ENCODE data around the gene MIDN. TPM values are rescaled to one million over a fixed set of nuclear protein-coding genes. Genes with fewer than 3 reads are reported as not detected.
A peak's percentile ranks its signal among the peaks of the same experiment; 100 is the strongest.
"Not testable (repeated sequence)": the region's sequence is repeated elsewhere in the genome, so short reads cannot be mapped to it uniquely, and the experiment has no call there.

MIDN gene
- 100 to 1,000 TPM; 202 to 276 TPM for total RNA-seq
- long read RNA-seq, partial matches to known transcripts = 10 of 24 reads
- long read RNA-seq, other reads (novel, unspliced or antisense) = 12 of 24 reads

DNA sequence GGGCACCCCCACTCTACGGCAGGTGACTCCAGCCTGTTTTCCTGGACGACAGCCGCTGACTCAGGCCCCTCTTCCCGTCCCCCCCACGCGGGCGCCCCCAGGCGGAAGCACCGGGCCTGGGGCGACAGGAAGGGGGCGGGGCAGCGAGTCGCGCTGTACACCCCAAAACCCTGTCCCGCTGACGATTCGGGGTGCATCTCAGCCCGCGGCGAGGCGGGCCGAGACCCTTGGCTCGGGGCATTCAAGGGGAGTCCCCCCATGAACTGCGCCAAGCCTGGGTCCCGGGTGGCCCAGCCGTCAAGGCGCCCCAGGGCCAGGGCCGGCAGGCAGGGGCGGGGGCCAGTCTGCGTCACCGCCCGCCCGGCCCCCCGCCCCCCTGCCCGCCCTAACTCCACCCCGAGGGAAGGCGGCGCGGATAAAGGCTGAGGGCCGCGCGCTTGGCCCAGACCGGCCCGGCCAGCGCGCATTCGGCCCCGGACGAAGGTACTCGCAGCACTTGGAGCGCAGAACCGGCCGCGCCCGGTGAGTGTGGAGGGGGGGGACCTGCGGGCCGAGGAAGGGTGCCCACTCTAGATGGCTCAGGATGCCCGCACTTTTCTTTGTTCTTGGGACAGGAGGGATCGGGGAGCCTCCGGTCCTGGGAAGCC is at the start of gene MIDN:
Gene MIDN (plus strand): TSS at position 445 of the 647 bp plus-strand sequence. CDS start 1,714 bp downstream, outside the sequence.
- peak; percentile 82 to 84 for DNase-seq
- intact Hi-C loops (cut with DNase I, micrococcal nuclease) = no loop called here
- peak; percentile 31 for ATAC-seq

DNA sequence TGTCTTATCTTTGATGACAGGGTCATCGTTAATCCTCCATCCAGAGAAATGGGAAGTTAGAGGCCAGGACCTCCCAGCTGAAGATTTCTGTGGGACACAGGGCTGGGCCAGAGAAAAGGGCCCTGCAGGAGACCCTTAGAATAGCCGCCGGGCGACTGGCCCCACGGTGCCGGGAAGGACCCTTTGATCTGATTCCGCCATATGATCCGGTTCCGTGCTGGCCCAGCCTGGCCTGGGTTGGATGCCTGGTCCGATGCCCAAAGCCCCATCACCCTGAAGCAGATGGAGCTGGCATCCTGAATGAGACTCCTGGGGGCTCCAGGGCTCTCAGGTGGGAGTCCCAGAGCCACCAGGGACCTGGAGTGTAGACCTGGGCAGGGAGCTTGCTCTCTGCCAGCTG is 48.9 kb upstream of the MIDN start:
- intact Hi-C loops (cut with DNase I, micrococcal nuclease) = no loop called here

DNA sequence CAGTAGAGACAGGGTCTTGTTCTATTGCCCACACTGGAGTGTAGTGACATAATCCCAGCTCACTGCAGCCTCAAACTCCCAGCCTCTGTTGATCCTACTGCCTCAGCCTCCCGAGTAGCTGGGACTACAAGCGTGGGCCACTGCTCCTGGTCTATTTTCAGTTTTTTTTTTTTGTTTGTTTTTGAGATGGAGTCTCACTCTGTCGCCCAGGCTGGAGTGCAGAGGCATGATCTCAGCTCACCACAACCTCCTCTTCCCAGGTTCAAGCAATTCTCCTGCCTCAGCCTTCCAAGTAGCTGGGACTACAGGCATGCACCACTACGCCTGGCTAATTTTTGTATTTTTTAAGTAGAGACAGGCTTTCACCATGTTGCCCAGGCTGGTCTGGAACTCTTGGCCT is 47.8 kb upstream of the MIDN start:
- DNase-seq; intact Hi-C loops (cut with DNase I, micrococcal nuclease); ATAC-seq: not testable (repeated sequence)

More for the DNA sequence above, 48.9 kb upstream of the MIDN start:
- no peak for DNase-seq
- ATAC-seq = no peak

DNA sequence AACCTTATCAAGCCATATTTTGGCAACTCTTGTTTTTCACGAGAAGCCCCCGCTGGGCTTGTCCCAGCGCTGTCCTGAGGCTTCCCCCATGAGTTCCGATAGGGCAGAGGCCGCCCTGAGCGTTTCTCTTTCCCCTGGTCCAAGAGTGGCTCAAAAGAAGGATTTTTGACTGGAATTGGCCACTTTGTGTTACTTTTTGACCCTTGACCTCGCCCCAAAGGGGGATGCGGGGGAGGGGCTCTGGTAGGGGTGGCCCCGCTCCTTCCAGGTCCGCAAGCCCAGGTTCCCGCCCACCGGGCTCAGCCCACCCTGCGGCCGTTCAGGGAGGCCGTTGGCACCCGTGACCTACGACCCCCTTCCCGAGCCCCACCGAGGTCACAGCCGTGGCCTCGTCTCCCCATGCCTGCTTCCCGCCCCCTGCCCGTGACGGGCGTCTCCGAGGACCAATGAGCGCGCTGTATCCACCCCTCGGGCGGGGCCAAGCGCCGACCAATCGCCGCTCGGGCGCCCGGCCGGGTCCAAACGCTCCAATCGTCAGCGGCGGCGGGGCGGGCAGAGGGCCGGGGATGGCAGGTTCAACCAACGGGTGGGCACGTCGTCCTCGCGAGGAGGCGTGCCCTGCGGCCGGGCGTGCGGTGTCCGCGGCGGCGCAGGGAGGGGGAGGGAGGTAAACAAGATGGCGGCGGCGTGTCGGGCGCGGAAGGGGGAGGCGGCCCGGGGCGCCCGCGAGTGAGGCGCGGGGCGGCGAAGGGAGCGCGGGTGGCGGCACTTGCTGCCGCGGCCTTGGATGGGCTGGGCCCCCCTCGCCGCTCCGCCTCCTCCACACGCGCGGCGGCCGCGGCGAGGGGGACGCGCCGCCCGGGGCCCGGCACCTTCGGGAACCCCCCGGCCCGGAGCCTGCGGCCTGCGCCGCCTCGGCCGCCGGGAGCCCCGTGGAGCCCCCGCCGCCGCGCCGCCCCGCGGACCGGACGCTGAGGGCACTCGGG is 43.0 kb upstream of the MIDN start, which contains the start of gene STK11:
Gene STK11 (plus strand): TSS at position 665 of the 986 bp plus-strand sequence. CDS start 1,136 bp downstream, outside the sequence.
- intact Hi-C loops (cut with DNase I, micrococcal nuclease) = no loop called here
- DNase-seq (peak; percentile 98 to 99), ATAC-seq (peak; percentile 75)

DNA sequence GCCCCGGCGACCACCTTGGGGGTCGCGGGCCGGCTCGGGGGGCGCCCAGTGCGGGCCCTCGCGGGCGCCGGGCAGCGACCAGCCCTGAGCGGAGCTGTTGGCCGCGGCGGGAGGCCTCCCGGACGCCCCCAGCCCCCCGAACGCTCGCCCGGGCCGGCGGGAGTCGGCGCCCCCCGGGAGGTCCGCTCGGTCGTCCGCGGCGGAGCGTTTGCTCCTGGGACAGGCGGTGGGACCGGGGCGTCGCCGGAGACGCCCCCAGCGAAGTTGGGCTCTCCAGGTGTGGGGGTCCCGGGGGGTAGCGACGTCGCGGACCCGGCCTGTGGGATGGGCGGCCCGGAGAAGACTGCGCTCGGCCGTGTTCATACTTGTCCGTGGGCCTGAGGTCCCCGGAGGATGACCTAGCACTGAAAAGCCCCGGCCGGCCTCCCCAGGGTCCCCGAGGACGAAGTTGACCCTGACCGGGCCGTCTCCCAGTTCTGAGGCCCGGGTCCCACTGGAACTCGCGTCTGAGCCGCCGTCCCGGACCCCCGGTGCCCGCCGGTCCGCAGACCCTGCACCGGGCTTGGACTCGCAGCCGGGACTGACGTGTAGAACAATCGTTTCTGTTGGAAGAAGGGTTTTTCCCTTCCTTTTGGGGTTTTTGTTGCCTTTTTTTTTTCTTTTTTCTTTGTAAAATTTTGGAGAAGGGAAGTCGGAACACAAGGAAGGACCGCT is 42.1 kb upstream of the MIDN start:
- intact Hi-C loops (cut with DNase I, micrococcal nuclease) = no loop called here
- ATAC-seq (no peak), DNase-seq (peak in 1 of 2 donors; percentile 50)

DNA sequence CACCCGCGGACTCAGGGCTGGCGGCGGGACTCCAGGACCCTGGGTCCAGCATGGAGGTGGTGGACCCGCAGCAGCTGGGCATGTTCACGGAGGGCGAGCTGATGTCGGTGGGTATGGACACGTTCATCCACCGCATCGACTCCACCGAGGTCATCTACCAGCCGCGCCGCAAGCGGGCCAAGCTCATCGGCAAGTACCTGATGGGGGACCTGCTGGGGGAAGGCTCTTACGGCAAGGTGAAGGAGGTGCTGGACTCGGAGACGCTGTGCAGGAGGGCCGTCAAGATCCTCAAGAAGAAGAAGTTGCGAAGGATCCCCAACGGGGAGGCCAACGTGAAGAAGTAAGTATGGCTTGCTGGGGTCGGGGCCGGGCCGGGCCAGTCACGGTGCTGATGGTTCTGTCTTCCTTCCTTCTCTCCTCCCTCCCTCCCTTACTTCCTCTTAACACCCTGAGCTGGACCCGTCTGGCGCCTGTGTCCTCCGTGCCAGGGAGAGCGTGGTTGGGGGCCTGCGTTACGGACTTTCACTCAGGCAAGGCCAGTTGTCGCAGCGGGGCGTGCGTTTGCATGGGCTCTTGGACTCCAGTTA is 41.4 kb upstream of the MIDN start:
- peak; percentile 15 for ATAC-seq
- intact Hi-C loops (cut with DNase I, micrococcal nuclease) = no loop called here
- DNase-seq = peak in 1 of 2 donors; percentile 64

DNA sequence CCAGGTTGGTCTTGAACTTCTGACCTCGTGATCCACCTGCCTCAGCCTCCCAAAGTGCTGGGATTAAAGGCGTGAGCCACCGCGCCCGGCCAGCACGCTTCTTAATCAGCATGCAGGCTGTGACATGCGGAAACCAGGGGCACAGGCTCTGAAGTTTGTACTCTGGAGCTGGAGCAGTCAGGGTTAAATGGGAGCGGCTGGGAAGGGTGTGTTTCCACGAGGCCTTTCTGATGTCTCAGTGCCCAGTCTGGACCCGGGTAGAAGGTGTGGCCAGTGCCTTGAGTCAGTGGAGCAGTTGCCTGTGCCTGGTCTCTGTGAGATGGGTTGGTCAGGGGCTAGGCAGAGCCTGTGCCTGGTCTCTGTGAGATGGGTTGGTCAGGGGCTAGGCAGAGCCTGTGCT is 39.6 kb upstream of the MIDN start:
- peak; percentile 76 to 91 for DNase-seq
- intact Hi-C loops (cut with DNase I, micrococcal nuclease) = not testable (repeated sequence)
- peak; percentile 66 for ATAC-seq

DNA sequence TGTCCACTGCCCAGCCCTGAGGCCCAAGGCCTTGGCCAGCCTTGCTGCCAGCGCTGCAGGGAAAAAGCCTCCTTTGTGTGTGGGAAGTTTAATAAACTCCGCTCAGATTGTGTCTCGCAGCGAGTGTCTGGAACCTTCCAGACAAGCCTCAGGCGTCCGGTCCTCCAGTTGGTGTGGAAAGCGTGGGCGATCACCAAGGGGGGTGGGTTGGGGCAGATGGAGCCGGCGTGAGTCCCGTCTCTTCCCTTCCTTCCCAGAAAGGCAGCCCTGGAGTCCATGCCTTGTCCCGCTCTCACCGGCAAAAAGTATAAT is 38.2 kb upstream of the MIDN start:
- DNase-seq (no peak), ATAC-seq (no peak)
- intact Hi-C loops (cut with DNase I, micrococcal nuclease) = no loop called here

DNA sequence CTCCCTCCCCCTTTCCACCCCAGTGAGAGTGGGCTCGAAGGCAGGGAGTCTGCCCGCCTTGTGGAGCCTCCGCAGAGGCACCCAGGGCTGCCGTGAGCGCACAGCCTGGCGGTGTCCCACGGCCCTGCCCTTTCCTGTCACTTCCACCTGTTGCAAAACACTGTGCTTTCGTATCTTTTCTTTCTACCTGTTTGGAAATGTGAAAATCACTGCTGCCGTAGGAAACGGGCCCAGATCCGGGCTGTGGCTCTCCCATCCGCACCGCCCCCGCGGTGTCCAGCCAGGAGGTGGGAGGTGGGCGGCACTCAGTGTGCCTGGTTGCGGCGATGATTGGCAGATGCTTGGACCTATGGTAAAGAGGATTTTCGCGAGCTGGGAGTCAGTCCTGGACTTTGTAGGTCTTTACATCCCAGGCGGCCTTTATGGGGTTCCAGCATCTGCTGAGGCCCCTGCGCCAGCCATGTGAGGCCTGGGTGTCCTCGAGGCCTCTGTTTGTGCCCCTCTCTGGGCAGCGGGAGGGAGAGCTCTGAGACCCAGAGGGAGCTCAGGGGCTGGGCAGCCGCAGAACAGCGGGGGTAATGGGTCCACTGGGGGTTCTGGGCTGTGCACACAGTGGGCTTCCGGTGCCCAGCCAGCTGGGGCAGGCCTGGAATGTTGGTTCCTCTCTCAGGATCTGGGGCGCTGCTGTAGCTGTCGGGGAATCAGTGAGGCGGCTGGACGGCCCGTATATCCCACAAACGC is 36.7 kb upstream of the MIDN start:
- ATAC-seq = no peak
- DNase-seq = no peak
- intact Hi-C loops (cut with DNase I, micrococcal nuclease) = no loop called here

DNA sequence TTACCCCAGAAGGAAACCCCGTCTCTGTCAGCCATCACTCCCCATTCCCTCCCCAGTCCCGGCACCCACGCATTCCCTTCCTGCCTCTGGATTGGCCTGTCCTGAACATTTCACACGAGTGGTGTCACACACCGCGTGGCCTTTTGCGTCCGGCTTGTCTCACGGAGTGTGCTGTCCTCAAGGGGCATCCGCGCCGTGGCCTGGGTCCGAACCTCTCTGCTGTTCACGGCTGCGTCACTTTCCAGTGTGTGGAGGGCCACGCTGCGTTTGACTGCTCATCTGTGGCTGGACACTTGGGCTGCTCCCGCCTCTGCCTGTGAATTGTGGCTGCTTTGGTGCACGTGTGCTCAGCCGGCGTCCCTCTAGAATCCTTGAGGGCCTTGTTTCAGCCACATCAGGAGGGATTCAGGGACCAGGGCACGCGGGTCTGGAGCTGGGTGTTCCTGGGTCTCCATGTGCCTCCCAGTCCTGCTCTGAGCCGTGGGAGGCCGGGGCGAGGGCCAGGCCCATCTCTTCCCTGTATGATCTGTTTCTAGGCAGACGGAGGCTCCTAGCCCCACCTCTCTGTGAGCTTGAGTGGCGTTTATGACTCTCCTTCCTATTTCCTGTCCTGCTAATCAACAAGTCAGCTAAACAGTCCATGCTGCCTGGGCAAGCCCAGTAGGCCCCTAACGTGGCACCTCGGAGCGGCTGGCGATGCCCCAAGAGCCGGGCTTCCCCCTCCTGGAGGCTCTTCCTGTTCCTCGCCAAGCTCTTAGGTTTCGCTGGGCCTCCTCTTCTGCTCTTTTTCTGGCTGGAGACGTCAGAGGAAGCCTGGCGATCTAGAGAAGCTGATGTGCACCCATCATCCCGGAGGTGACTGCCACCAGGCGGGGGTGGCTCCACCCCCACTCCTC is 34.7 kb upstream of the MIDN start:
- DNase-seq = peak; percentile 75 to 82
- ATAC-seq = peak; percentile 80
- intact Hi-C loops (cut with DNase I, micrococcal nuclease) = no loop called here

DNA sequence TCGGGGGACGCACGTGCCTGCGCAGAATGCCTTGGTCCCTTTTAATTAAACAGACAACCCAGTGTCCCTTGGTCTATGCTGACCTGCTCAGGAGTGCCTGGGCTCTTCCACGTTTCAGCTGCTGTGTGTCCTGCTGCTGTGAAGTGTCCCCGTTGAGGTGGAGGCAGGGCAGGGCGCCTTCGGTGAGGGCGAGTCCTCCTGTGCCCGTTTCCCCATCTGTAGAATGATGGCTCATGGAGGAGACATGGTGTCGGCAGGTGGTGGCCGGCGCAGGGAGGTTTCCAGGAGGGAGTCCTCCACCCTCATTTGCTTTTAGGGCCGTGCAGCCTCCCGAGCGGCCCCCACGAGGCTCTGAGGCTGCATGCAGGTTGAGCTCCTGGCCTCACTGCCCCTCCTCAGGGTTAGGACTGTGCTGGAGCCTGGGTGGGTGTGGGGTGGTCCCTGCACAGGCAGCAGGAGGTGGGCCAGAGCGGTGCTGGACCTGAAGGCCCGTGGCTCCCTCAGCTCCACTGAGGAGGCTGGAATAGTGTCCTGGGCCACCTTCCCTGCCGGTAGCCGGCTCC is 34.0 kb upstream of the MIDN start:
- intact Hi-C loops (cut with DNase I, micrococcal nuclease) = no loop called here
- DNase-seq (peak in 1 of 2 donors; percentile 25), ATAC-seq (peak; percentile 1)

DNA sequence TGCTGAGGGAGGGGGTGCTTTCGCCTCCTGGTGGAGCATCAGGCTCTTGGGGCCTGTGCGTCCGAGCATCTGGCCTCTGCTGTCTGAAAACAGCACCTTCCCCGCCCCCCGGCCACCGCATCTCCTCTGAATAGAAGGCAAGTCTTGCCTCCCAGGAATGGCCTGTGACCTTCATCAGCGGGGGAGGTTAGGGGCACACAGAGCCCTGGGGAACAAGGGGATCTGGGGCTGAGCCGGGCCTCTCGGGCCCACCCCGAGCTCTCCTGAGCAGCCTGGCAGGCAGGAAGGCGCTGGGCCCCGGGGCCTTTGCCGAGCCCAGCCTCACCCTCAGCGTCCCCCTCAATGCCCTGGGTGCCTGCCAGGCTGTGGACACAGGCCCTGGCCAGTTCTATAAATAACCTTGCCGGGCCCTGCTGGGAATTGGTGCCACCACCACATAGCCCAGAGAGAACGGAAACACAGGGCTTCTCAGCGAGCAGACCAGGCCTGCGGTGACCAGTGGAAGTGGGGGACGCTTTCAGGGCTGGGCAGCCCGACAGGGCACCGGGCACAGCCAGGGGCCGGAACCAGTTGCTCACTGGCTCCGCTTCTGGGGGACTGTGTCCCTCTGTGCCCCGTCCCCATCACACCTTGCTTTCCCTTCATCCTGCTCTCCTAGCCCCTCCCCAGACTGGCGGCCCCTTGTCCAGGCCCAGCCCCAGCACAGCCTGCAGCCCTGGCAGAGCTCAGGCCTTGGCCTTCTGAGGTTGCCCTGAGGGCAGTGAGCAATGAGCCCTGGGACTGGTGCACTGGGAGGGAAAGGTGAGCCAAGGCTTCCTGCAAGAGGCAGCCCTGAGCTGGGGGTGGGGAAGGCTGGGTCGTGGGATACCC is 33.3 kb upstream of the MIDN start:
- no peak for ATAC-seq
- DNase-seq = peak; percentile 27 to 29
- intact Hi-C loops (cut with DNase I, micrococcal nuclease) = no loop called here

DNA sequence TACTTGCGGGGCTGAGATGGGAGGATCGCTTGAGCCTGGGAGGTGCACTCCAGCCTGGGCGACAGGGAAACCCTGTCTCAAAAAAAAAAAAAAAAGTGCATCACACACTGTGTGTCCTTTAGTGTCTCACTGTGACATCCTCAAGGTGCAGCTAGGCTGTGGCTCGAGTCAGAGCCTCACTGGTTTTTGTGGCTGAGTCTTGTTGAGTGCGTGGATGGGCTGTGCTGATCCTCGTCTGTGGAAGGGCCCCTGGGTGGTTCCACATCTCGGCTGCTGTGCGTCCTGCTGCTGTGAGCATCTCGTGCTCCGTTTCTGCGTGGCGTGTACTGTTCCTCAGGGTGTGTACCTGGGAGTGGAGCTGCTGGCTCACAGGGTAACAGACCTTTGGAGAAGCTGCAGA is 31.6 kb upstream of the MIDN start:
- DNase-seq = no peak
- intact Hi-C loops (cut with DNase I, micrococcal nuclease) = no loop called here
- ATAC-seq = no peak

DNA sequence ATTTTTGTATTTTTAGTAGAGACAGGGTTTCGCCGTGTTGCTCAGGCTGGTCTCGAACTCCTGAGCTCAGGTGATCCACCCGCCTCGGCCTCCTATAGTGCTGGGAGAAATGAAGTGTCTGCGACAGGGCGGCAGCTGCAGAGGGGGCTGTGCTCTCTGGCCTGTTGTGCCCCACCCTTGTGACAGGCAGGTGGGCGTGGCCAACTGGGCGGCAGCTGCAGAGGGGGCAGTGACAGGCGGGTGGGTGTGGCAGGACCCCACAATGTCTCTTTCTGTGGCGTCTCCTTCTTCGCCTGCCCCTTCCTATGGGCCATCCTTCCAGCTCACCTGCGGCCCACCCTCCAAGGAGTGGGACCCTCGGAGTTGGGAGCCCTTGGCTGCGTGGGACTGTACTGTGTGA is 31.0 kb upstream of the MIDN start:
- intact Hi-C loops (cut with DNase I, micrococcal nuclease) = no loop called here
- ATAC-seq (no peak), DNase-seq (no peak)

DNA sequence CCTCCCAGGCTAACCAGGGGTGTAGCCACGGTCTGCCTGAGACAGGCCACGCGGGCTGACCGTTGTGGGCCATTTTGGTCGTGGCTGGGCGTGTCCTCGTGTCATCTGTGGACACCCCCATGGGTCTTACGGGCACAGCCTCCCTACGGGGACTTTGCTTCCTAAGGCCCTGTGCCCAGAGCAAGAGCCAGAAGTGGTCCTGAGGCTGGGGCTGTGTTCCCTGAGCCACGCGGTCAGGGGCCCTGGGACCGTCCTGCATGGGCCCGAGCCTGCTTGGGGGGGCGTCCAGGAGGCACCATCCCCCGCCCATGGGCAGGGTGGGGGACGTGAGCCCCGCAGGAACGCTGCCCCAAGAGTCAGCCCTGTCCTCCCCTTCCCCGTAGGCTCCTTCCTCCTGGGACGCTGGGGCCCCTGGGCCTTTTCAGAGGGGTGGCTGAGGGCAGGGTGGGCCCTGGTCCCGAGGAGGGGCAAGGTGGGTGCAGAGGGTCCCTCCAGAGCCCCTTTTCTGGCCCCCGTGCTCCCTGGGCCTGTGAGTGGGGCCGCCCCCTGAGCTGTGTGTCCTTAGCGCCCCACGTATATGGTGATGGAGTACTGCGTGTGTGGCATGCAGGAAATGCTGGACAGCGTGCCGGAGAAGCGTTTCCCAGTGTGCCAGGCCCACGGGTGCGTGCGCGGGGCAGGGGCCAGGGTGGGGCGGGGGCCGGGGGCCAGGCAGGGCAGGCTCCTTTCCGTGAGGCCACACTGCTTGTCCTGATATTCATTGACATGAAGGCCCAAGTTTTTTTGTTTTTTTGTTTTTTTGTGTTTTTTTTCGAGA is 29.4 kb upstream of the MIDN start:
- intact Hi-C loops (cut with DNase I, micrococcal nuclease) = no loop called here
- ATAC-seq (no peak), DNase-seq (no peak)

Measured in left colon (tissue), 2 donors.